SK-N-SH treated with all-trans-retinoic acid at 6 μM for 48 hours (cell line): ENCODE results near the gene DYRK2.

Experiments
- ATAC-seq: fragments of 200-7000 bp; cut with Tn5 transposase; 3 replicates; pipeline ENCODE4 v1.9.1; 2020; ENCODE audit warnings: mild to moderate bottlenecking, moderate library complexity
- ARNTL ChIP-seq: fragments of 450-650 bp; formaldehyde crosslinking; IDR thresholded peaks from 2 replicates; pipeline ENCODE4 v1.5.0; 2020; ENCODE audit warnings: low read depth, mild to moderate bottlenecking, moderate library complexity, borderline replicate concordance
- BACH2 ChIP-seq: fragments of 250-450 bp; sonication (Bioruptor Pico); IDR thresholded peaks from 2 replicates; pipeline ENCODE4 v1.9.0; 2021; ENCODE audit warnings: mild to moderate bottlenecking, borderline replicate concordance
- CSDC2 ChIP-seq: fragments of 250-450 bp; sonication (Bioruptor Pico); IDR thresholded peaks from 2 replicates; pipeline ENCODE4 v1.5.0; 2020; ENCODE audit warnings: mild to moderate bottlenecking, moderate library complexity
- CSRNP3 ChIP-seq: fragments of 250-450 bp; sonication (Bioruptor Pico); IDR thresholded peaks from 2 replicates; pipeline ENCODE4 v1.5.1; 2021; ENCODE audit warnings: mild to moderate bottlenecking, moderate library complexity
- ESRRG ChIP-seq: fragments of 250-450 bp; sonication (Bioruptor Pico); IDR thresholded peaks from 2 replicates; pipeline ENCODE4 v1.6.1; 2021; ENCODE audit warnings: mild to moderate bottlenecking
- ISL1 ChIP-seq: fragments of 250-450 bp; sonication (Bioruptor Pico); IDR thresholded peaks from 2 replicates; pipeline ENCODE4 v2.1.2; 2022; ENCODE audit warnings: mild to moderate bottlenecking, moderate library complexity
- OSR1 ChIP-seq: fragments of 250-450 bp; sonication (Bioruptor Pico); IDR thresholded peaks from 2 replicates; pipeline ENCODE4 v1.8.0; 2022; ENCODE audit warnings: moderate library complexity, mild to moderate bottlenecking, inconsistent platforms
- PPARA ChIP-seq: fragments of 250-450 bp; sonication (Bioruptor Pico); IDR thresholded peaks from 2 replicates; pipeline ENCODE4 v1.5.0; 2020; ENCODE audit warnings: mild to moderate bottlenecking, borderline replicate concordance
- RARB ChIP-seq: fragments of 250-450 bp; sonication (Bioruptor Pico); IDR thresholded peaks from 2 replicates; pipeline ENCODE4 v1.8.0; 2021; ENCODE audit warnings: mild to moderate bottlenecking, moderate library complexity
- SNAI2 ChIP-seq: fragments of 250-450 bp; sonication (Bioruptor Pico); IDR thresholded peaks from 2 replicates; pipeline ENCODE4 v1.5.0; 2020; ENCODE audit warnings: mild to moderate bottlenecking, moderate library complexity
- TCF4 ChIP-seq: fragments of 250-450 bp; sonication (Bioruptor Pico); IDR thresholded peaks from 2 replicates; pipeline ENCODE4 v1.8.0; 2021; ENCODE audit warnings: mild to moderate bottlenecking, moderate library complexity, borderline replicate concordance
- TOX ChIP-seq: fragments of 250-450 bp; sonication (Bioruptor Pico); IDR thresholded peaks from 2 replicates; pipeline ENCODE4 v1.8.0; 2021; ENCODE audit warnings: mild to moderate bottlenecking, moderate library complexity, borderline replicate concordance
- ZC3H10 ChIP-seq: fragments of 250-450 bp; sonication (Bioruptor Pico); IDR thresholded peaks from 2 replicates; pipeline ENCODE4 v1.5.1; 2021; ENCODE audit warnings: mild to moderate bottlenecking, moderate library complexity
- ZFP3 ChIP-seq: fragments of 250-450 bp; sonication (Bioruptor Pico); IDR thresholded peaks from 2 replicates; pipeline ENCODE4 v1.5.0; 2020; ENCODE audit warnings: mild to moderate bottlenecking, moderate library complexity
- ZFP30 ChIP-seq: fragments of 450-650 bp; formaldehyde crosslinking; IDR thresholded peaks from 2 replicates; pipeline ENCODE4 v1.5.0; 2022; ENCODE audit warnings: mild to moderate bottlenecking, moderate library complexity
- ZNF565 ChIP-seq: fragments of 450-650 bp; formaldehyde crosslinking; conservative IDR thresholded peaks from 2 replicates; pipeline ENCODE4 v1.5.0; 2020; ENCODE audit warnings: low read depth, mild to moderate bottlenecking, moderate library complexity
- ZNF70 ChIP-seq: fragments of 450-650 bp; formaldehyde crosslinking; IDR thresholded peaks from 2 replicates; pipeline ENCODE4 v1.5.0; 2020; ENCODE audit warnings: mild to moderate bottlenecking, moderate library complexity
- ZNF8 ChIP-seq: fragments of 450-650 bp; formaldehyde crosslinking; IDR thresholded peaks from 2 replicates; pipeline ENCODE4 v1.5.0; 2020; ENCODE audit warnings: mild to moderate bottlenecking, moderate library complexity
- TF ChIP-seq, protein P1 (sequence below): fragments of 250-450 bp; sonication (Bioruptor Pico); IDR thresholded peaks from 2 replicates; pipeline ENCODE4 v1.5.0; 2020; ENCODE audit warnings: mild to moderate bottlenecking, moderate library complexity
- TF ChIP-seq, protein P2 (sequence below): fragments of 250-450 bp; sonication (Bioruptor Pico); IDR thresholded peaks from 2 replicates; pipeline ENCODE4 v1.8.0; 2021; ENCODE audit warnings: low read depth, mild to moderate bottlenecking, moderate library complexity, borderline replicate concordance
- TF ChIP-seq, protein P3 (sequence below): fragments of 250-450 bp; sonication (Bioruptor Pico); IDR thresholded peaks from 2 replicates; pipeline ENCODE4 v1.5.1; 2020; ENCODE audit warnings: low read depth, mild to moderate bottlenecking, moderate library complexity

The DYRK2 gene

GRCh38 chr12:67689385-67689784 lies 40.8 kb downstream of the DYRK2 start:
- no peak for ATAC-seq
- TF ChIP-seq ZNF70 (CRISPR knock-in tag) (no peak), OSR1 (CRISPR knock-in tag) (no peak), ZNF565 (CRISPR knock-in tag) (no peak)

DNA sequence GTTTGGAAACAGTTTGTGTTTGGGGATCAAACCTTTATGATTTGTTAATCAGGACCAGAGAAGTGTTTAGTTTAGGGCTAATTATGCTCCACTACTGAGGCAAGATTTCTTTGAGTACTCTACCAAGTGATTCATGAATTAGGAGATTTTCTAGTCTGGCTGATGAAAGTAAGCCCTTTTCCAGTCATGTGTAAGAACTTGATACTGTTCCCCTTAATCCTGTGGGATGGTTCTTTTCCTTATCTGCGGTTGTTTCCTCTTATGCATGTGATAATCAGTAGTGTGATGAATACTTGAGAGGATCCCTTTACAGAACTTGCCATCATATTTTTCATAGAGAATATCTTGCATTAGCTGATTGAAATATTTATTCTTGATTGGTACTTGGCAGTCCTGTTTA lies 42.1 kb downstream of the DYRK2 start:
- peak; percentile 28; the same call in 1 of the 3 replicates for ATAC-seq

GRCh38 chr12:67691220-67691619 lies 42.7 kb downstream of the DYRK2 start:
- TF ChIP-seq BACH2 (CRISPR knock-in tag), result no peak
- no peak for TF ChIP-seq ZC3H10 (CRISPR knock-in tag)
- TF ChIP-seq, protein P1, sequence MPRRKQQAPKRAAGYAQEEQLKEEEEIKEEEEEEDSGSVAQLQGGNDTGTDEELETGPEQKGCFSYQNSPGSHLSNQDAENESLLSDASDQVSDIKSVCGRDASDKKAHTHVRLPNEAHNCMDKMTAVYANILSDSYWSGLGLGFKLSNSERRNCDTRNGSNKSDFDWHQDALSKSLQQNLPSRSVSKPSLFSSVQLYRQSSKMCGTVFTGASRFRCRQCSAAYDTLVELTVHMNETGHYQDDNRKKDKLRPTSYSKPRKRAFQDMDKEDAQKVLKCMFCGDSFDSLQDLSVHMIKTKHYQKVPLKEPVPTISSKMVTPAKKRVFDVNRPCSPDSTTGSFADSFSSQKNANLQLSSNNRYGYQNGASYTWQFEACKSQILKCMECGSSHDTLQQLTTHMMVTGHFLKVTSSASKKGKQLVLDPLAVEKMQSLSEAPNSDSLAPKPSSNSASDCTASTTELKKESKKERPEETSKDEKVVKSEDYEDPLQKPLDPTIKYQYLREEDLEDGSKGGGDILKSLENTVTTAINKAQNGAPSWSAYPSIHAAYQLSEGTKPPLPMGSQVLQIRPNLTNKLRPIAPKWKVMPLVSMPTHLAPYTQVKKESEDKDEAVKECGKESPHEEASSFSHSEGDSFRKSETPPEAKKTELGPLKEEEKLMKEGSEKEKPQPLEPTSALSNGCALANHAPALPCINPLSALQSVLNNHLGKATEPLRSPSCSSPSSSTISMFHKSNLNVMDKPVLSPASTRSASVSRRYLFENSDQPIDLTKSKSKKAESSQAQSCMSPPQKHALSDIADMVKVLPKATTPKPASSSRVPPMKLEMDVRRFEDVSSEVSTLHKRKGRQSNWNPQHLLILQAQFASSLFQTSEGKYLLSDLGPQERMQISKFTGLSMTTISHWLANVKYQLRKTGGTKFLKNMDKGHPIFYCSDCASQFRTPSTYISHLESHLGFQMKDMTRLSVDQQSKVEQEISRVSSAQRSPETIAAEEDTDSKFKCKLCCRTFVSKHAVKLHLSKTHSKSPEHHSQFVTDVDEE (CRISPR knock-in tag), result no peak
- no peak for TF ChIP-seq TCF4 (CRISPR knock-in tag)
- peak; percentile 36; the same call in 2 of the 3 replicates for ATAC-seq

More for the DNA sequence above, 42.1 kb downstream of the DYRK2 start:
- TF ChIP-seq ARNTL (no peak), ZC3H10 (CRISPR knock-in tag) (no peak), ZNF70 (CRISPR knock-in tag) (no peak), ZFP3 (CRISPR knock-in tag) (no peak), CSDC2 (CRISPR knock-in tag) (no peak), ZNF8 (no peak), ZFP30 (CRISPR knock-in tag) (no peak), SNAI2 (CRISPR knock-in tag) (no peak)
- TF ChIP-seq, protein P2, sequence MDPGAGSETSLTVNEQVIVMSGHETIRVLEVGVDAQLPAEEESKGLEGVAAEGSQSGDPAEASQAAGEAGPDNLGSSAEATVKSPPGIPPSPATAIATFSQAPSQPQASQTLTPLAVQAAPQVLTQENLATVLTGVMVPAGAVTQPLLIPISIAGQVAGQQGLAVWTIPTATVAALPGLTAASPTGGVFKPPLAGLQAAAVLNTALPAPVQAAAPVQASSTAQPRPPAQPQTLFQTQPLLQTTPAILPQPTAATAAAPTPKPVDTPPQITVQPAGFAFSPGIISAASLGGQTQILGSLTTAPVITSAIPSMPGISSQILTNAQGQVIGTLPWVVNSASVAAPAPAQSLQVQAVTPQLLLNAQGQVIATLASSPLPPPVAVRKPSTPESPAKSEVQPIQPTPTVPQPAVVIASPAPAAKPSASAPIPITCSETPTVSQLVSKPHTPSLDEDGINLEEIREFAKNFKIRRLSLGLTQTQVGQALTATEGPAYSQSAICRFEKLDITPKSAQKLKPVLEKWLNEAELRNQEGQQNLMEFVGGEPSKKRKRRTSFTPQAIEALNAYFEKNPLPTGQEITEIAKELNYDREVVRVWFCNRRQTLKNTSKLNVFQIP (CRISPR knock-in tag), result no peak

DNA sequence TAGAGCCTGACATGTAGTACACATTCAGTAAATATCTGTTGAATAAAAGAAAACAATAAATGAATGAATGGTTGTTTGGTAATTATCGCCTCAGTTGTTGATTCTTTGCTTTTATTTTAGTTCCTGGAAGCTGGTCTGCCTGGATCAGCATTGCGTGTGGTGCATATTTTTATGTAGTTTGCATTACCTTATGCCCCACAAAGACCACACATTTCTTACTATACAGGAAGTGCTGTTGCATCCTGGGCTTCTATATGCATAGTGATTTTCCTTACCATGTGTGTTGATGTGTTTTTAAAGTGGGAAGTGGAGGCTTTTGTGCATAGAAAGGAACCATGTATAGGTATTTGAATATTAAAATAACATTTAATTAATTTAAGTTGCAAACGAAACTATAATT lies 43.6 kb downstream of the DYRK2 start:
- no peak for ATAC-seq
- TF ChIP-seq TOX (CRISPR knock-in tag) (no peak), OSR1 (CRISPR knock-in tag) (no peak), ISL1 (CRISPR knock-in tag) (no peak), ZNF8 (no peak), ESRRG (no peak)

GRCh38 chr12:67692966-67693365 lies 44.4 kb downstream of the DYRK2 start:
- no peak for ATAC-seq
- TF ChIP-seq ZFP30 (CRISPR knock-in tag) (no peak), RARB (CRISPR knock-in tag) (no peak), ZNF8 (no peak), BACH2 (CRISPR knock-in tag) (no peak), ZNF565 (CRISPR knock-in tag) (no peak), TOX (CRISPR knock-in tag) (no peak), TCF4 (CRISPR knock-in tag) (no peak), ZC3H10 (CRISPR knock-in tag) (no peak), PPARA (CRISPR knock-in tag) (no peak), ARNTL (no peak), OSR1 (CRISPR knock-in tag) (no peak), CSRNP3 (CRISPR knock-in tag) (no peak), ZFP3 (CRISPR knock-in tag) (no peak)
- TF ChIP-seq, protein P2 (CRISPR knock-in tag), result no peak
- TF ChIP-seq, protein P1 (CRISPR knock-in tag), result no peak
- TF ChIP-seq, protein P3, sequence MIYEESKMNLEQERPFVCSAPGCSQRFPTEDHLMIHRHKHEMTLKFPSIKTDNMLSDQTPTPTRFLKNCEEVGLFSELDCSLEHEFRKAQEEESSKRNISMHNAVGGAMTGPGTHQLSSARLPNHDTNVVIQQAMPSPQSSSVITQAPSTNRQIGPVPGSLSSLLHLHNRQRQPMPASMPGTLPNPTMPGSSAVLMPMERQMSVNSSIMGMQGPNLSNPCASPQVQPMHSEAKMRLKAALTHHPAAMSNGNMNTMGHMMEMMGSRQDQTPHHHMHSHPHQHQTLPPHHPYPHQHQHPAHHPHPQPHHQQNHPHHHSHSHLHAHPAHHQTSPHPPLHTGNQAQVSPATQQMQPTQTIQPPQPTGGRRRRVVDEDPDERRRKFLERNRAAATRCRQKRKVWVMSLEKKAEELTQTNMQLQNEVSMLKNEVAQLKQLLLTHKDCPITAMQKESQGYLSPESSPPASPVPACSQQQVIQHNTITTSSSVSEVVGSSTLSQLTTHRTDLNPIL (CRISPR knock-in tag), result no peak
